PC-3 (cell line): ENCODE results near the gene ANKRD45. TPM values are rescaled to one million over a fixed set of nuclear protein-coding genes. Genes with fewer than 3 reads are reported as not detected.
A peak's percentile ranks its signal among the peaks of the same experiment; 100 is the strongest.

ENCODE experiments used
- ATAC-seq: fragments of 200-7000 bp; cut with Tn5 transposase; 2 replicates; pipeline ENCODE4 v1.9.1; 2020; ENCODE audit warnings: mild to moderate bottlenecking, moderate library complexity
- BruUV-seq: library from RNA; stranded (reverse); fragments of 400-500 nt; replicated peaks from 2 replicates; lab custom pipeline; 2021; lab: Mats Ljungman, UMichigan
- CTCF ChIA-PET: fragments of 300-600 bp; sonication (Branson Sonifier 250); formaldehyde crosslinking; loops from one replicate; lab custom pipeline; 2022; ENCODE audit warnings: antibody characterized with exemption; lab: Charles Lee
- POLR2A ChIA-PET: fragments of 300-600 bp; sonication (Branson Sonifier 250); formaldehyde crosslinking; loops from one replicate; lab custom pipeline; 2022; ENCODE audit warnings: antibody characterized with exemption; ENCODE audit not compliant: unreplicated experiment; lab: Charles Lee
- DNase-seq: peaks from one replicate; pipeline ENCODE4 v3.0.0-alpha.2; 2015
- H2AFZ ChIP-seq: fragments of 300-600 bp; sonication (generic); 2 replicates; pipeline ENCODE4 v1.6.0; 2016; ENCODE audit warnings: antibody characterized with exemption, low read length
- H3F3A ChIP-seq: fragments of 300-600 bp; sonication (generic); one replicate; pipeline ENCODE4 v1.6.0; 2017; ENCODE audit warnings: antibody characterized with exemption, low read length, control low read depth, mild to moderate bottlenecking; ENCODE audit not compliant: unreplicated experiment
- H3K27ac ChIP-seq: fragments of 300-600 bp; sonication (generic); 2 replicates; pipeline ENCODE4 v1.5.1; 2016; ENCODE audit warnings: mild to moderate bottlenecking, low read length
- H3K27me3 ChIP-seq: fragments of 300-600 bp; sonication (generic); 2 replicates; pipeline ENCODE4 v1.6.1; 2016; ENCODE audit warnings: low read length, mixed read lengths
- H3K36me3 ChIP-seq: fragments of 300-600 bp; sonication (generic); 2 replicates; pipeline ENCODE4 v1.6.1; 2016; ENCODE audit warnings: low read depth, mixed run types, low read length, mixed read lengths
- H3K4me1 ChIP-seq: fragments of 300-600 bp; sonication (generic); 2 replicates; pipeline ENCODE4 v1.5.1; 2016; ENCODE audit warnings: low read length; ENCODE audit not compliant: insufficient read depth
- H3K4me2 ChIP-seq: fragments of 300-600 bp; sonication (generic); 2 replicates; pipeline ENCODE4 v1.6.0; 2016; ENCODE audit warnings: low read length
- H3K4me3 ChIP-seq: fragments of 300-600 bp; sonication (generic); 2 replicates; pipeline ENCODE4 v1.5.1; 2016; ENCODE audit warnings: mild to moderate bottlenecking, low read length, mixed read lengths
- H3K79me2 ChIP-seq: fragments of 300-600 bp; sonication (generic); 2 replicates; pipeline ENCODE4 v1.6.1; 2017; ENCODE audit warnings: low read length, mixed read lengths
- H3K9ac ChIP-seq: fragments of 300-600 bp; sonication (generic); 2 replicates; pipeline ENCODE4 v1.6.0; 2016; ENCODE audit warnings: mild to moderate bottlenecking, low read length
- H3K9me2 ChIP-seq: fragments of 300-600 bp; sonication (generic); replicated peaks from 2 replicates; pipeline ENCODE4 v1.6.1; 2016; ENCODE audit warnings: mixed run types, low read length, mixed read lengths
- H3K9me3 ChIP-seq: fragments of 300-600 bp; sonication (generic); 2 replicates; pipeline ENCODE4 v1.6.1; 2016; ENCODE audit warnings: low read length, mixed read lengths
- H4K20me1 ChIP-seq: fragments of 300-600 bp; sonication (generic); 2 replicates; pipeline ENCODE4 v1.6.1; 2016; ENCODE audit warnings: low read length, mixed read lengths
- CTCF ChIP-seq: fragments of 300-600 bp; sonication (generic); conservative IDR thresholded peaks from 2 replicates; pipeline ENCODE4 v1.5.1; 2017; ENCODE audit warnings: antibody characterized with exemption, low read depth, mild to moderate bottlenecking, low read length
- EZH2 ChIP-seq: fragments of 300-600 bp; sonication (generic); IDR thresholded peaks from one replicate; pipeline ENCODE4 v1.6.1; 2017; ENCODE audit warnings: antibody characterized with exemption, mild to moderate bottlenecking, low read length; ENCODE audit not compliant: unreplicated experiment
- EZH2phosphoT487 ChIP-seq: fragments of 300-600 bp; sonication (generic); IDR thresholded peaks from 2 replicates; pipeline ENCODE4 v1.6.1; 2018; ENCODE audit warnings: mild to moderate bottlenecking, antibody characterized with exemption, low read length, borderline replicate concordance
- intact Hi-C: fragments of 100-400 bp; cut with micrococcal nuclease; formaldehyde crosslinking; loops from 2 replicates; pipeline ENCODE4 v1.9.0; 2023
- total RNA-seq: library from RNA; depleted of rRNA; stranded (reverse); fragments of >200 nt; gene quantifications from 2 replicates; pipeline ENCODE4 v1.2.3, GENCODE V29; 2014

ANKRD45 gene
- total RNA-seq, 1 experiment from 2014 or later = not detected

- ChIA-PET CTCF (interaction anchor here (0.7 kb wide), 3 partner anchors 58 to 569 kb away, joined by 3 read pairs; no protein-coding TSS in a partner anchor), POLR2A (interaction anchor here (0.6 kb wide), 1 partner anchor 16 kb away, joined by 3 read pairs; no protein-coding TSS in a partner anchor)
- H3K36me3 ChIP-seq = no peaks in the 10 kb centered on the region
- H3K9me3 ChIP-seq = no peaks in the 10 kb centered on the region
- H3K9me2 ChIP-seq = no peaks in the 10 kb centered on the region
- no peak overlapping the region for H3K4me3 ChIP-seq
- no peaks in the 10 kb centered on the region for H3K27me3 ChIP-seq
- H3F3A ChIP-seq = no peaks in the 10 kb centered on the region
- intact Hi-C loops = loop anchor here (1.0 to 2.0 kb wide), 2 partner anchors 26 to 68 kb away; no protein-coding TSS in a partner anchor
- H3K79me2 ChIP-seq = no peaks in the 10 kb centered on the region
- H3K9ac ChIP-seq = no peak overlapping the region
- no peak overlapping the region for H2AFZ ChIP-seq
- TF ChIP-seq CTCF = no peak
- no peak for TF ChIP-seq EZH2
- no peak for TF ChIP-seq EZH2phosphoT487
- H3K4me1 ChIP-seq = no peaks in the 10 kb centered on the region
- ATAC-seq = peak; percentile 86
- H4K20me1 ChIP-seq = no peaks in the 10 kb centered on the region
- H3K4me2 ChIP-seq = no peak overlapping the region
- peak; percentile 50 for DNase-seq
- no TSS peak for BruUV-seq
- H3K27ac ChIP-seq = no peak overlapping the region
These were observed 89.0 kb downstream of the ANKRD45 start for GRCh38 chr1:173580658-173581057.

GRCh38 chr1:173580071-173580470 lies 89.6 kb downstream of the ANKRD45 start:
- ChIA-PET POLR2A (interaction anchor here (0.6 kb wide), 2 partner anchors 10 to 16 kb away, joined by 3 to 4 read pairs; no protein-coding TSS in a partner anchor), CTCF (interaction anchor here (0.7 kb wide), 3 partner anchors 57 to 568 kb away, joined by 3 read pairs; no protein-coding TSS in a partner anchor)
- intact Hi-C loops = loop anchor here (1.0 to 2.0 kb wide), 2 partner anchors 26 to 69 kb away; no protein-coding TSS in a partner anchor

More at GRCh38 chr1:173580071-173580470, 89.6 kb downstream of the ANKRD45 start:
- ATAC-seq (no peak), DNase-seq (no peak)
- H3K9me3 ChIP-seq = no peaks in the 10 kb centered on the region
- no peaks in the 10 kb centered on the region for H3K4me1 ChIP-seq
- H4K20me1 ChIP-seq = no peaks in the 10 kb centered on the region
- no peak overlapping the region for H3K27ac ChIP-seq
- no peak overlapping the region for H3K4me3 ChIP-seq
- no peak overlapping the region for H2AFZ ChIP-seq
- no TSS peak for BruUV-seq
- TF ChIP-seq EZH2 (no peak), EZH2phosphoT487 (no peak), CTCF (no peak)
- H3K4me2 ChIP-seq = no peak overlapping the region
- no peaks in the 10 kb centered on the region for H3K36me3 ChIP-seq
- H3K79me2 ChIP-seq = no peaks in the 10 kb centered on the region
- no peaks in the 10 kb centered on the region for H3K27me3 ChIP-seq
- H3K9me2 ChIP-seq = no peaks in the 10 kb centered on the region
- no peaks in the 10 kb centered on the region for H3F3A ChIP-seq
- H3K9ac ChIP-seq = no peak overlapping the region
